Fibroblast of lung (primary cell): ENCODE results near the gene DCHS2.

Experiments used
- EZH2 ChIP-seq: IDR thresholded peaks from 2 replicates; pipeline ENCODE4 v1.5.1; 2012; ENCODE audit warnings: low read length, control low read depth, mild to moderate bottlenecking; ENCODE audit errors: missing control alignments
- TF ChIP-seq, protein P1 (sequence below), 2 donors: IDR thresholded peaks in 1 of 2; conservative IDR thresholded peaks in 1 of 2; 1 replicate in 1 of 2; 2 replicates in 1 of 2; pipeline ENCODE4 v1.5.1; 2011 to 2012; ENCODE audit warnings: low read length in 2 of 2, control low read depth in 1 of 2, inconsistent platforms in 1 of 2, low read depth in 1 of 2, mild to moderate bottlenecking in 1 of 2

DNA sequence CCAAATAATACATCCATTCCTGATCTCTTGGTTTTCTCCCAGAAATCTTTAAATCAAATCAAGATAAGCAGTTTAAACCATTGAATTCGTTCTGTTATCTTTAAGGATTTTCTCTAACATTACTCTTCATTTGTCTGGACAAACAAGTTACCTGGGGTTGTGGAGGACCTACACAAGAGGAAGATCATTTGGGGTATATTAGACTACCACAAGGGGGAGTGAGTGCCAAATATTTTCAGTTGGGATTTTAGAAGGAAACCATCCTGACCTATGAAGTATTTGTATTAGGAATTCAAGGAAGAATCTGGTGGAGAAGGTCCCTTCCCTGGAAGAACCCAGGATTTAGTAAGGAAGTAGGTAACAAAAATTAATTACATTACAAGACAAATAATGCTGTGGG, 12.0 kb upstream of the DCHS2 start:
- no peak for TF ChIP-seq EZH2
- TF ChIP-seq, protein P1, sequence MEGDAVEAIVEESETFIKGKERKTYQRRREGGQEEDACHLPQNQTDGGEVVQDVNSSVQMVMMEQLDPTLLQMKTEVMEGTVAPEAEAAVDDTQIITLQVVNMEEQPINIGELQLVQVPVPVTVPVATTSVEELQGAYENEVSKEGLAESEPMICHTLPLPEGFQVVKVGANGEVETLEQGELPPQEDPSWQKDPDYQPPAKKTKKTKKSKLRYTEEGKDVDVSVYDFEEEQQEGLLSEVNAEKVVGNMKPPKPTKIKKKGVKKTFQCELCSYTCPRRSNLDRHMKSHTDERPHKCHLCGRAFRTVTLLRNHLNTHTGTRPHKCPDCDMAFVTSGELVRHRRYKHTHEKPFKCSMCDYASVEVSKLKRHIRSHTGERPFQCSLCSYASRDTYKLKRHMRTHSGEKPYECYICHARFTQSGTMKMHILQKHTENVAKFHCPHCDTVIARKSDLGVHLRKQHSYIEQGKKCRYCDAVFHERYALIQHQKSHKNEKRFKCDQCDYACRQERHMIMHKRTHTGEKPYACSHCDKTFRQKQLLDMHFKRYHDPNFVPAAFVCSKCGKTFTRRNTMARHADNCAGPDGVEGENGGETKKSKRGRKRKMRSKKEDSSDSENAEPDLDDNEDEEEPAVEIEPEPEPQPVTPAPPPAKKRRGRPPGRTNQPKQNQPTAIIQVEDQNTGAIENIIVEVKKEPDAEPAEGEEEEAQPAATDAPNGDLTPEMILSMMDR (conservative IDR thresholded peaks at IDR 0.05 in 1 of 2, IDR thresholded peaks at IDR 0.05 in 1 of 2; ENCODE audit: low read depth in 1 of 2, low read length in 2 of 2) = peak; percentile 39 to 65
